GM12878 (cell line): Measurements from ENCODE around the gene MGAT3. TPM values are rescaled to one million over a fixed set of nuclear protein-coding genes. Genes with fewer than 3 reads are reported as not detected.

Source experiments
- ATAC-seq: fragments of 200-7000 bp; cut with Tn5 transposase; 3 replicates; pipeline ENCODE4 v1.9.1; 2020; ENCODE audit warnings: mild to moderate bottlenecking, moderate library complexity
- BruUV-seq: library from RNA; stranded (reverse); fragments of 400-500 nt; replicated peaks from 2 replicates; lab custom pipeline; 2021; lab: Mats Ljungman, UMichigan
- CTCF ChIA-PET: fragments of 300-600 bp; sonication (Branson Sonifier 250); formaldehyde crosslinking; extraction: SDS; loops from one replicate; lab custom pipeline; 2021; ENCODE audit warnings: inconsistent platforms; lab: Yijun Ruan, JAX
- POLR2A ChIA-PET: fragments of 350-600 bp; formaldehyde crosslinking; extraction: SDS; loops from one replicate; lab custom pipeline; 2021; ENCODE audit warnings: inconsistent platforms; lab: Charles Lee
- RAD21 ChIA-PET: fragments of 300-600 bp; sonication (Branson Sonifier 250); formaldehyde crosslinking; loops from one replicate; lab custom pipeline; 2023; ENCODE audit warnings: antibody characterized with exemption; ENCODE audit not compliant: unreplicated experiment; lab: Charles Lee
- SMC1A ChIA-PET: fragments of 300-600 bp; sonication (Branson Sonifier 250); formaldehyde crosslinking; loops from one replicate; lab custom pipeline; 2023; ENCODE audit not compliant: unreplicated experiment, uncharacterized antibody; lab: Charles Lee
- DNase-seq: peaks from one replicate; pipeline ENCODE4 v3.0.0-alpha.2; 2011; ENCODE audit warnings: low read depth, low spot score
- FAIRE-seq: peaks from 3 replicates; lab custom pipeline; 2011; peaks lifted over from hg19 to GRCh38; lab: Jason Lieb, UNC
- H2AFZ ChIP-seq: 2 replicates; pipeline ENCODE4 v1.6.0; 2011; ENCODE audit warnings: low read depth, low read length, control low read depth; ENCODE audit not compliant: control insufficient read depth
- H3K27ac ChIP-seq: 2 replicates; pipeline ENCODE4 v1.5.1; 2011; ENCODE audit warnings: control low read depth; ENCODE audit not compliant: control insufficient read depth, insufficient read depth
- H3K27me3 ChIP-seq, 2 experiments: replicated peaks in 1 of 2; 2 replicates each; pipeline versions ENCODE4 v1.6.0 to v1.6.1; 2011; ENCODE audit warnings: low read length in 1 of 2; ENCODE audit not compliant: control insufficient read depth in 2 of 2, insufficient read depth in 2 of 2
- H3K36me3 ChIP-seq, 2 experiments: 2 replicates each; pipeline ENCODE4 v1.5.1; 2011; ENCODE audit warnings: low read length in 1 of 2; ENCODE audit not compliant: control insufficient read depth in 2 of 2, insufficient read depth in 2 of 2
- H3K4me1 ChIP-seq: 2 replicates; pipeline ENCODE4 v1.6.1; 2011; ENCODE audit warnings: mild to moderate bottlenecking, low read length, moderate library complexity, mixed read lengths; ENCODE audit not compliant: control insufficient read depth, insufficient read depth
- H3K4me2 ChIP-seq: 2 replicates; pipeline ENCODE4 v1.6.0; 2011; ENCODE audit warnings: control low read depth; ENCODE audit not compliant: control insufficient read depth, insufficient read depth
- H3K4me3 ChIP-seq: fragments of 200-600 bp; sonication (generic); 2 replicates; pipeline ENCODE4 v1.5.1; 2016
- H3K79me2 ChIP-seq: 2 replicates; pipeline ENCODE4 v1.6.0; 2011; ENCODE audit warnings: low read length; ENCODE audit not compliant: control insufficient read depth, insufficient read depth
- H3K9ac ChIP-seq: 2 replicates; pipeline ENCODE4 v1.8.0; 2011; ENCODE audit warnings: low read length, control low read depth, mixed read lengths; ENCODE audit not compliant: control insufficient read depth, insufficient read depth
- H3K9me3 ChIP-seq: replicated peaks from 3 replicates; pipeline ENCODE4 v1.5.1; 2011; ENCODE audit warnings: mild to moderate bottlenecking, low read length; ENCODE audit not compliant: control insufficient read depth, insufficient read depth
- H4K20me1 ChIP-seq: 2 replicates; pipeline ENCODE4 v1.6.0; 2011; ENCODE audit not compliant: control insufficient read depth, insufficient read depth
- CBX3 ChIP-seq: fragments of 200-600 bp; sonication (generic); IDR thresholded peaks from 2 replicates; pipeline ENCODE4 v1.6.1; 2016; ENCODE audit warnings: low read depth, borderline replicate concordance
- CEBPB ChIP-seq, 2 experiments: fragments of 150-350 bp in 1 of 2; IDR thresholded peaks; 2 replicates each; pipeline ENCODE4 v1.6.1; 2012 to 2014; ENCODE audit warnings: low read depth in 2 of 2, low read length in 2 of 2, borderline replicate concordance in 1 of 2, inconsistent platforms in 1 of 2
- CHD1 ChIP-seq: IDR thresholded peaks from 2 replicates; pipeline ENCODE4 v1.6.1; 2012; ENCODE audit warnings: low read depth, low read length, improper control_type of control experiment
- DPF2 ChIP-seq: fragments of 450-650 bp; IDR thresholded peaks from 2 replicates; pipeline ENCODE4 v1.6.1; 2017; ENCODE audit warnings: mild to moderate bottlenecking
- NBN ChIP-seq: fragments of 450-650 bp; IDR thresholded peaks from 2 replicates; pipeline ENCODE4 v1.6.1; 2016
- STAT1 ChIP-seq: fragments of 450-650 bp; conservative IDR thresholded peaks from 2 replicates; pipeline ENCODE4 v1.6.1; 2014; ENCODE audit warnings: antibody characterized with exemption, mild to moderate bottlenecking
- ZNF622 ChIP-seq: fragments of 450-650 bp; IDR thresholded peaks from 2 replicates; pipeline ENCODE4 v1.6.1; 2017; ENCODE audit warnings: mild to moderate bottlenecking, inconsistent platforms
- WGBS: methylation state at CpG from one replicate; pipeline ENCODE4 v1.1.6; 2016; ENCODE audit warnings: low lambda C conversion rate; ENCODE audit not compliant: insufficient replicate concordance, insufficient coverage; ENCODE audit errors: missing lambda C conversion rate; 5-methylcytosine and 5-hydroxymethylcytosine counted together
- in situ Hi-C: fragments of 300-500 bp; cut with MboI; formaldehyde crosslinking; loops from 9 replicates; pipeline ENCODE4 v1.14.3; 2018; ENCODE audit warnings: mixed read lengths
- intact Hi-C: fragments of 100-400 bp; cut with micrococcal nuclease; formaldehyde crosslinking; loops from one replicate; pipeline ENCODE4 v1.14.2; 2022; ENCODE audit not compliant: unreplicated experiment
- polyA plus RNA-seq, 11 experiments: library from polyadenylated mRNA; depleted of rRNA in 4 of 11; unstranded in 6 of 11; stranded (reverse) in 5 of 11; fragments of >200 nt; fragmentation: Nextera tagmentation in 4 of 11; fragmentation: Illumina TruSeq in 1 of 11; extraction: Ambion mirVana in 4 of 11; extraction: Trizol in 1 of 11; gene quantifications; 1 replicate in 1 of 11; 2 replicates in 10 of 11; pipeline versions ENCODE4 v1.2.1 to v1.2.3, GENCODE V29; 2011 to 2016; ENCODE audit warnings: inconsistent platforms in 2 of 11, missing spikeins in 2 of 11, low read depth in 1 of 11
- total RNA-seq, 4 experiments: library from RNA; depleted of rRNA in 3 of 4; stranded (reverse); fragments of >200 nt in 3 of 4; fragmentation: Illumina TruSeq in 1 of 4; extraction: Trizol in 1 of 4; gene quantifications; 2 replicates each; pipeline versions ENCODE4 v1.2.1 to v1.2.3, GENCODE V29; 2013 to 2021
- TF ChIP-seq, protein P1 (sequence below): fragments of 450-650 bp; IDR thresholded peaks from 2 replicates; pipeline ENCODE4 v1.6.1; 2017; ENCODE audit warnings: mild to moderate bottlenecking, moderate library complexity
- TF ChIP-seq, protein P2 (sequence below): IDR thresholded peaks from 2 replicates; pipeline ENCODE4 v1.6.1; 2012; ENCODE audit warnings: improper control_type of control experiment, low read depth, low read length; ENCODE audit not compliant: insufficient replicate concordance
- TF ChIP-seq, protein P3 (sequence below): fragments of 450-650 bp; IDR thresholded peaks from 2 replicates; pipeline ENCODE4 v1.6.1; 2018; ENCODE audit warnings: borderline replicate concordance, mild to moderate bottlenecking; ENCODE audit not compliant: partially characterized antibody

MGAT3 gene
- total and polyA plus RNA-seq, 10 of the 15 experiments (the other 5 are each of a cell fraction or from before 2014, with no cell fraction given): 0.32 to 40.2 (median 11.9) TPM

DNA sequence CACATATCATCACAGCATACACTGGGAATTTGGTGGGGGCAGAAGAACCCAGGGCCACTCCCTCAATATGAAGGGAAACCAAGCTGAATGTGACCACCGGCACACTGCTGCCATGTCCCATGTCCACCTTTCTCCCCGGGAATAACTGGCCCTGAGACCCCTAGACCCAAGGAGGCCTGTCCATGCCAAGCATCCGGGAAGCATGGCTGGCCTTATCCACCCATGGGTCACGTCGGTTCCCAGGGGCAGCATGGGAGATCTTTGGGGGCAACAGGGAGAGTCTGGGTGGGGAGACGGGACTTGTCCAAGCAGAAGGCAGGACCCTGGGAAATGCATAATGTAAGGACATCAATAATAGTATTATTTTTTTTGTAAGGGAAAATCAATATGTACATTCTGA, 34.9 kb downstream of the MGAT3 start (continued):
- no peak for TF ChIP-seq NBN
- TF ChIP-seq ZNF622: no peak

DNA sequence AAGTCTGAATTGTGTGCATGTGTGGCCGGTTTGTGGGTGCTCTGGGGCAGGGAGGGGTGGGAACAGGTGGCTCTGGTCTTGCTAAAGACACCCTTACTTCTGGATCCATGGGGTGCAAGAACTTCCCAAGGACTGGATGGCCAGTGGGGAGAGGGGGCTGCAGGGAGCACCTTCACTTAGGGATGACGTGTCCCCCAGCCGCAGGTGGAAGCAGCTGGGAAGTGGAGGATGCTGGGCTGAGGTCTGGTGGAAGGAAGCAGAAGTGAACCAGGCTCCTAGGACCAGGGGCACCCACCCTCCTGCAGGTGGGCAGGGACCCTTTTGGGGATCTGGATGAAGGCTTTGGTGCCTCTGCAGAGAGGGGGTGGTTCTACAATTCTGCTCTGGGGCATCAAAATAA, 35.4 kb downstream of the MGAT3 start:
- in situ Hi-C loops: loop anchor here (5.0 kb wide), 1 partner anchor 550 kb away; no protein-coding TSS in a partner anchor
- Histone ChIP-seq H2AFZ (no peak overlapping the region), H3K4me1 (peaks cover 7% of the 10 kb centered on the region; the same call in 1 of the 2 replicates), H3K9me3 (no peaks in the 10 kb centered on the region), H3K27me3 (no peaks in the 10 kb centered on the region), H3K4me3 (no peak overlapping the region), H3K9ac (no peak overlapping the region), H3K27ac (no peak overlapping the region), H3K79me2 (peaks cover 2% of the 10 kb centered on the region; the same call in 1 of the 2 replicates), H3K36me3 (peaks cover 3 to 23% of the 10 kb centered on the region in 2 experiments), H3K4me2 (no peak overlapping the region), H4K20me1 (no peaks in the 10 kb centered on the region)
- SMC1A ChIA-PET: interaction anchor here (1.0 to 3.1 kb wide), 5 partner anchors 10 to 93 kb away, joined by 3 to 21 read pairs (median 15); partner anchors contain the start of genes MIEF1 and TAB1
- WGBS: 90% methylated on average over 3 of the region's 3 CpGs
- intact Hi-C loops: loop anchor here (5.0 kb wide), 1 partner anchor 545 kb away; no protein-coding TSS in a partner anchor
- BruUV-seq: no TSS peak
- no peak for ATAC-seq
- POLR2A ChIA-PET: interaction anchor here (0.5 kb wide), 1 partner anchor 153 kb away, joined by 3 read pairs; no protein-coding TSS in a partner anchor
- CTCF ChIA-PET: interaction anchor here (0.7 to 15.7 kb wide), 6 partner anchors 10 to 101 kb away, joined by 3 to 372 read pairs (median 14); partner anchors contain the start of genes ATF4, MIEF1 and RPS19BP1
- DNase-seq: no peak
- FAIRE-seq: no peak
- RAD21 ChIA-PET: interaction anchor here (0.7 to 0.9 kb wide), 3 partner anchors 28 to 55 kb away, joined by 3 to 5 read pairs (median 3); partner anchors contain the start of gene ATF4
- TF ChIP-seq CHD1 (no peak), DPF2 (no peak), CEBPB (IDR thresholded peaks at IDR 0.05; ENCODE audit: borderline replicate concordance in 1 of 2, low read depth in 2 of 2, low read length in 2 of 2) (no peak), STAT1 (no peak), CBX3 (no peak)
- TF ChIP-seq, protein P1, sequence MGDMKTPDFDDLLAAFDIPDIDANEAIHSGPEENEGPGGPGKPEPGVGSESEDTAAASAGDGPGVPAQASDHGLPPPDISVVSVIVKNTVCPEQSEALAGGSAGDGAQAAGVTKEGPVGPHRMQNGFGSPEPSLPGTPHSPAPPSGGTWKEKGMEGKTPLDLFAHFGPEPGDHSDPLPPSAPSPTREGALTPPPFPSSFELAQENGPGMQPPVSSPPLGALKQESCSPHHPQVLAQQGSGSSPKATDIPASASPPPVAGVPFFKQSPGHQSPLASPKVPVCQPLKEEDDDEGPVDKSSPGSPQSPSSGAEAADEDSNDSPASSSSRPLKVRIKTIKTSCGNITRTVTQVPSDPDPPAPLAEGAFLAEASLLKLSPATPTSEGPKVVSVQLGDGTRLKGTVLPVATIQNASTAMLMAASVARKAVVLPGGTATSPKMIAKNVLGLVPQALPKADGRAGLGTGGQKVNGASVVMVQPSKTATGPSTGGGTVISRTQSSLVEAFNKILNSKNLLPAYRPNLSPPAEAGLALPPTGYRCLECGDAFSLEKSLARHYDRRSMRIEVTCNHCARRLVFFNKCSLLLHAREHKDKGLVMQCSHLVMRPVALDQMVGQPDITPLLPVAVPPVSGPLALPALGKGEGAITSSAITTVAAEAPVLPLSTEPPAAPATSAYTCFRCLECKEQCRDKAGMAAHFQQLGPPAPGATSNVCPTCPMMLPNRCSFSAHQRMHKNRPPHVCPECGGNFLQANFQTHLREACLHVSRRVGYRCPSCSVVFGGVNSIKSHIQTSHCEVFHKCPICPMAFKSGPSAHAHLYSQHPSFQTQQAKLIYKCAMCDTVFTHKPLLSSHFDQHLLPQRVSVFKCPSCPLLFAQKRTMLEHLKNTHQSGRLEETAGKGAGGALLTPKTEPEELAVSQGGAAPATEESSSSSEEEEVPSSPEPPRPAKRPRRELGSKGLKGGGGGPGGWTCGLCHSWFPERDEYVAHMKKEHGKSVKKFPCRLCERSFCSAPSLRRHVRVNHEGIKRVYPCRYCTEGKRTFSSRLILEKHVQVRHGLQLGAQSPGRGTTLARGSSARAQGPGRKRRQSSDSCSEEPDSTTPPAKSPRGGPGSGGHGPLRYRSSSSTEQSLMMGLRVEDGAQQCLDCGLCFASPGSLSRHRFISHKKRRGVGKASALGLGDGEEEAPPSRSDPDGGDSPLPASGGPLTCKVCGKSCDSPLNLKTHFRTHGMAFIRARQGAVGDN: no peak
- TF ChIP-seq, protein P2, sequence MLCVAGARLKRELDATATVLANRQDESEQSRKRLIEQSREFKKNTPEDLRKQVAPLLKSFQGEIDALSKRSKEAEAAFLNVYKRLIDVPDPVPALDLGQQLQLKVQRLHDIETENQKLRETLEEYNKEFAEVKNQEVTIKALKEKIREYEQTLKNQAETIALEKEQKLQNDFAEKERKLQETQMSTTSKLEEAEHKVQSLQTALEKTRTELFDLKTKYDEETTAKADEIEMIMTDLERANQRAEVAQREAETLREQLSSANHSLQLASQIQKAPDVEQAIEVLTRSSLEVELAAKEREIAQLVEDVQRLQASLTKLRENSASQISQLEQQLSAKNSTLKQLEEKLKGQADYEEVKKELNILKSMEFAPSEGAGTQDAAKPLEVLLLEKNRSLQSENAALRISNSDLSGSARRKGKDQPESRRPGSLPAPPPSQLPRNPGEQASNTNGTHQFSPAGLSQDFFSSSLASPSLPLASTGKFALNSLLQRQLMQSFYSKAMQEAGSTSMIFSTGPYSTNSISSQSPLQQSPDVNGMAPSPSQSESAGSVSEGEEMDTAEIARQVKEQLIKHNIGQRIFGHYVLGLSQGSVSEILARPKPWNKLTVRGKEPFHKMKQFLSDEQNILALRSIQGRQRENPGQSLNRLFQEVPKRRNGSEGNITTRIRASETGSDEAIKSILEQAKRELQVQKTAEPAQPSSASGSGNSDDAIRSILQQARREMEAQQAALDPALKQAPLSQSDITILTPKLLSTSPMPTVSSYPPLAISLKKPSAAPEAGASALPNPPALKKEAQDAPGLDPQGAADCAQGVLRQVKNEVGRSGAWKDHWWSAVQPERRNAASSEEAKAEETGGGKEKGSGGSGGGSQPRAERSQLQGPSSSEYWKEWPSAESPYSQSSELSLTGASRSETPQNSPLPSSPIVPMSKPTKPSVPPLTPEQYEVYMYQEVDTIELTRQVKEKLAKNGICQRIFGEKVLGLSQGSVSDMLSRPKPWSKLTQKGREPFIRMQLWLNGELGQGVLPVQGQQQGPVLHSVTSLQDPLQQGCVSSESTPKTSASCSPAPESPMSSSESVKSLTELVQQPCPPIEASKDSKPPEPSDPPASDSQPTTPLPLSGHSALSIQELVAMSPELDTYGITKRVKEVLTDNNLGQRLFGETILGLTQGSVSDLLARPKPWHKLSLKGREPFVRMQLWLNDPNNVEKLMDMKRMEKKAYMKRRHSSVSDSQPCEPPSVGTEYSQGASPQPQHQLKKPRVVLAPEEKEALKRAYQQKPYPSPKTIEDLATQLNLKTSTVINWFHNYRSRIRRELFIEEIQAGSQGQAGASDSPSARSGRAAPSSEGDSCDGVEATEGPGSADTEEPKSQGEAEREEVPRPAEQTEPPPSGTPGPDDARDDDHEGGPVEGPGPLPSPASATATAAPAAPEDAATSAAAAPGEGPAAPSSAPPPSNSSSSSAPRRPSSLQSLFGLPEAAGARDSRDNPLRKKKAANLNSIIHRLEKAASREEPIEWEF: no peak
- TF ChIP-seq, protein P3, sequence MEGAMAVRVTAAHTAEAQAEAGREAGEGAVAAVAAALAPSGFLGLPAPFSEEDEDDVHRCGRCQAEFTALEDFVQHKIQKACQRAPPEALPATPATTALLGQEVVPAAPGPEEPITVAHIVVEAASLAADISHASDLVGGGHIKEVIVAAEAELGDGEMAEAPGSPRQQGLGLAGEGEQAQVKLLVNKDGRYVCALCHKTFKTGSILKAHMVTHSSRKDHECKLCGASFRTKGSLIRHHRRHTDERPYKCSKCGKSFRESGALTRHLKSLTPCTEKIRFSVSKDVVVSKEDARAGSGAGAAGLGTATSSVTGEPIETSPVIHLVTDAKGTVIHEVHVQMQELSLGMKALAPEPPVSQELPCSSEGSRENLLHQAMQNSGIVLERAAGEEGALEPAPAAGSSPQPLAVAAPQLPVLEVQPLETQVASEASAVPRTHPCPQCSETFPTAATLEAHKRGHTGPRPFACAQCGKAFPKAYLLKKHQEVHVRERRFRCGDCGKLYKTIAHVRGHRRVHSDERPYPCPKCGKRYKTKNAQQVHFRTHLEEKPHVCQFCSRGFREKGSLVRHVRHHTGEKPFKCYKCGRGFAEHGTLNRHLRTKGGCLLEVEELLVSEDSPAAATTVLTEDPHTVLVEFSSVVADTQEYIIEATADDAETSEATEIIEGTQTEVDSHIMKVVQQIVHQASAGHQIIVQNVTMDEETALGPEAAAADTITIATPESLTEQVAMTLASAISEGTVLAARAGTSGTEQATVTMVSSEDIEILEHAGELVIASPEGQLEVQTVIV: no peak
